SK-N-MC (cell line): ENCODE data around the gene TP63.

Experiments used
- EZH2 ChIP-seq: fragments of 200-600 bp; sonication (generic); IDR thresholded peaks from one replicate; pipeline ENCODE4 v1.6.1; 2017; ENCODE audit warnings: antibody characterized with exemption
- FOXP2 ChIP-seq: optimal IDR thresholded peaks from 2 replicates; pipeline ENCODE3; 2011; ENCODE audit warnings: mild to moderate bottlenecking, moderate library complexity; ENCODE audit not compliant: insufficient read depth; ENCODE audit errors: extremely low read length, control extremely low read depth
- POLR2AphosphoS5 ChIP-seq: IDR thresholded peaks from 2 replicates; pipeline ENCODE4 v1.6.1; 2012; ENCODE audit warnings: mild to moderate bottlenecking, low read depth, low read length, borderline replicate concordance

DNA sequence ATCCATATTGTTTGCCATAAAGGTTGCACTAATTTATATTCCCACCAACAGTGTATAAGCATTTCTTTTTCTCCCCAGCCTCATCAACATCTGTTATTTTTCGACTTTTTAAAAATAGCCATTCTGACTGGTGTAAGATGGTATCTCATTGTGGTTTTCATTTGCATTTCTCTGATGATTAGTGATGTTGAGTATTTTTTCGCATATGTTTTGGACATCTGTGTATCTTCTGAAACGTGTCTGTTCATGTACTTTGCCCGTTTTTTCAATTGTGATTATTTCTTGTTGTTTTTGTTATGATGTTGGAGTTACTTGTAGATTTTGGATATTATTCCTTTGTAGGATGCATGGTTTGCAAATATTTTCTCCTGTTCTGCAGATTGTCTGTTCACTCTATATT is 46.5 kb downstream of the TP63 start:
- TF ChIP-seq FOXP2 (no peak), EZH2 (no peak), POLR2AphosphoS5 (no peak)
